ENCODE data around the gene SNUPN. TPM values are rescaled to one million over a fixed set of nuclear protein-coding genes. Genes with fewer than 3 reads are reported as not detected.

SNUPN gene
- total RNA-seq, 1 donor from 2014 or later = 23.2 TPM

- peak; percentile 53 for TF ChIP-seq CTCF (conservative IDR thresholded peaks at IDR 0.05)
- no peak overlapping the region for H3K27ac Mint-ChIP-seq
These were observed 27.7 kb downstream of the SNUPN start for GRCh38 chr15:75597667-75598341.

GRCh38 chr15:75596703-75597345 is 28.7 kb downstream of the SNUPN start:
- H3K36me3 Mint-ChIP-seq = peaks cover 13% of the 10 kb centered on the region
- H3K27me3 Mint-ChIP-seq = no peaks in the 10 kb centered on the region
- peaks cover 5% of the 10 kb centered on the region for H3K4me1 Mint-ChIP-seq (ENCODE audit: unreplicated experiment)
- TF ChIP-seq CTCF (conservative IDR thresholded peaks at IDR 0.05) = no peak
- H3K27ac Mint-ChIP-seq = no peak overlapping the region
- H3K4me3 Mint-ChIP-seq = no peak overlapping the region
- DNase-seq (ENCODE audit: extremely low spot score, unreplicated experiment) = no peak
- no peaks in the 10 kb centered on the region for H3K9me3 Mint-ChIP-seq

More at GRCh38 chr15:75597667-75598341, 27.7 kb downstream of the SNUPN start:
- Mint-ChIP-seq H3K9me3 (no peaks in the 10 kb centered on the region), H3K36me3 (peaks cover 9% of the 10 kb centered on the region), H3K4me3 (no peak overlapping the region), H3K27me3 (no peaks in the 10 kb centered on the region), H3K4me1 (ENCODE audit: unreplicated experiment) (peaks cover 5% of the 10 kb centered on the region)
- DNase-seq (ENCODE audit: extremely low spot score, unreplicated experiment) = no peak

GRCh38 chr15:75594276-75594675 is 31.2 kb downstream of the SNUPN start:
- no peak for TF ChIP-seq CTCF (conservative IDR thresholded peaks at IDR 0.05)
- H3K4me1 Mint-ChIP-seq (ENCODE audit: unreplicated experiment) = peaks cover 5% of the 10 kb centered on the region
- H3K9me3 Mint-ChIP-seq = no peaks in the 10 kb centered on the region
- no peak overlapping the region for H3K27ac Mint-ChIP-seq
- DNase-seq (ENCODE audit: extremely low spot score, unreplicated experiment) = no peak
- H3K4me3 Mint-ChIP-seq = no peak overlapping the region
- H3K27me3 Mint-ChIP-seq = no peaks in the 10 kb centered on the region
- H3K36me3 Mint-ChIP-seq = peaks cover 16% of the 10 kb centered on the region

GRCh38 chr15:75591655-75592364 is 33.7 kb downstream of the SNUPN start:
- H3K4me3 Mint-ChIP-seq = no peak overlapping the region
- TF ChIP-seq CTCF (conservative IDR thresholded peaks at IDR 0.05) = no peak
- no peaks in the 10 kb centered on the region for H3K27me3 Mint-ChIP-seq
- no peak overlapping the region for H3K27ac Mint-ChIP-seq
- peaks cover 16% of the 10 kb centered on the region for H3K36me3 Mint-ChIP-seq
- DNase-seq (ENCODE audit: extremely low spot score, unreplicated experiment) = no peak
- no peaks in the 10 kb centered on the region for H3K4me1 Mint-ChIP-seq (ENCODE audit: unreplicated experiment)
- H3K9me3 Mint-ChIP-seq = no peaks in the 10 kb centered on the region

GRCh38 chr15:75590239-75590638 is 35.3 kb downstream of the SNUPN start:
- Mint-ChIP-seq H3K4me3 (no peak overlapping the region), H3K27me3 (no peaks in the 10 kb centered on the region), H3K9me3 (no peaks in the 10 kb centered on the region), H3K4me1 (ENCODE audit: unreplicated experiment) (no peaks in the 10 kb centered on the region), H3K27ac (no peak overlapping the region), H3K36me3 (peaks cover 7% of the 10 kb centered on the region)
- TF ChIP-seq CTCF (conservative IDR thresholded peaks at IDR 0.05) = no peak
- no peak for DNase-seq (ENCODE audit: extremely low spot score, unreplicated experiment)

Measured in type B pancreatic cell (in vitro differentiated cells).